ENCODE data around the gene DENND1B. TPM values are rescaled to one million over a fixed set of nuclear protein-coding genes. Genes with fewer than 3 reads are reported as not detected.

DENND1B gene
- total RNA-seq, 1 experiment from 2014 or later = 9.6 TPM

GRCh38 chr1:197632005-197632404 lies 143.3 kb downstream of the DENND1B start:
- BruUV-seq (replicated peaks) = no TSS peak
- TF ChIP-seq POLR2A (IDR thresholded peaks at IDR 0.05; ENCODE audit: borderline replicate concordance, extremely low read depth, insufficient read depth, insufficient read length) (no peak), POLR2AphosphoS5 (IDR thresholded peaks at IDR 0.05; ENCODE audit: low read depth, low read length) (no peak), MAX (IDR thresholded peaks at IDR 0.05) (no peak), ZBTB33 (IDR thresholded peaks at IDR 0.05; ENCODE audit: extremely low read depth, insufficient replicate concordance, low read length) (no peak), ATF3 (IDR thresholded peaks at IDR 0.05) (no peak), TCF7L2 (IDR thresholded peaks at IDR 0.05; ENCODE audit: borderline replicate concordance, extremely low read depth, insufficient read depth, insufficient read length) (no peak), FOSL1 (IDR thresholded peaks at IDR 0.05; ENCODE audit: low read depth) (no peak), REST (IDR thresholded peaks at IDR 0.05; ENCODE audit: low read depth) (no peak), SRF (IDR thresholded peaks at IDR 0.05; ENCODE audit: low read depth) (no peak), RAD21 (IDR thresholded peaks at IDR 0.05; ENCODE audit: low read depth) (no peak)
- no peaks in the 10 kb centered on the region for H3K4me1 ChIP-seq (ENCODE audit: control insufficient read depth in 1 of 2, insufficient read depth in 2 of 2, low read length in 2 of 2)
- ChIA-PET CTCF (no interaction called here), RAD21 (ENCODE audit: low non-redundant PET in 1 of 2, low total read pairs in 2 of 2, uncharacterized antibody in 2 of 2, unreplicated experiment in 2 of 2) (no interaction called here), POLR2A (no interaction called here)
- no peak overlapping the region for H3K9ac ChIP-seq (ENCODE audit: low read length)
- H4K20me1 ChIP-seq (ENCODE audit: insufficient read depth) = no peaks in the 10 kb centered on the region
- no peaks in the 10 kb centered on the region for H3K9me2 ChIP-seq (ENCODE audit: insufficient read depth)
- no peak overlapping the region for H3K4me3 ChIP-seq (replicated peaks in 1 of 2; ENCODE audit: low read depth in 1 of 2, low read length in 2 of 2)
- no peak overlapping the region for H3K27ac ChIP-seq (ENCODE audit: low read depth, low read length)
- no peak for ATAC-seq
- H3K4me2 ChIP-seq (ENCODE audit: low read length) = no peak overlapping the region
- no peak overlapping the region for H2AFZ ChIP-seq (ENCODE audit: low read depth, low read length, poor library complexity, severe bottlenecking)
- H3K79me2 ChIP-seq (ENCODE audit: insufficient read depth, low read length) = no peaks in the 10 kb centered on the region
- intact Hi-C loops (cut with micrococcal nuclease) = no loop called here
- no peaks in the 10 kb centered on the region for H3K27me3 ChIP-seq (ENCODE audit: insufficient read depth, low read length)
- no peaks in the 10 kb centered on the region for H3K36me3 ChIP-seq (ENCODE audit: control insufficient read depth in 1 of 2, insufficient read depth in 2 of 2, low read length in 2 of 2)
- DNase-seq (ENCODE audit: low read depth, low spot score) = no peak
- peaks cover 0 to 9% of the 10 kb centered on the region in 2 experiments; a peak in 2 of 4 replicates for H3K9me3 ChIP-seq (ENCODE audit: control insufficient read depth in 1 of 2, insufficient read depth in 1 of 2, low read depth in 1 of 2, low read length in 2 of 2)

All from HCT116 (cell line).